ENCODE measurements around the gene CADPS2. TPM values are rescaled to one million over a fixed set of nuclear protein-coding genes. Genes with fewer than 3 reads are reported as not detected.

CADPS2 gene
- total RNA-seq, 1 donor from 2014 or later, result 4.3 TPM

- Mint-ChIP-seq H3K27me3 (peaks cover 97% of the 10 kb centered on the region), H3K36me3 (ENCODE audit: insufficient read depth) (no peaks in the 10 kb centered on the region), H3K9me3 (ENCODE audit: low read depth) (no peaks in the 10 kb centered on the region), H3K4me1 (ENCODE audit: low read depth) (peaks cover 19% of the 10 kb centered on the region), H3K4me3 (ENCODE audit: low read depth) (no peak overlapping the region), H3K27ac (no peak overlapping the region)
- no peak for DNase-seq (ENCODE audit: low spot score, unreplicated experiment)
- no peak for TF ChIP-seq CTCF (IDR thresholded peaks at IDR 0.05; ENCODE audit: unreplicated experiment)
Observed at GRCh38 chr7:122303531-122304318, 582.5 kb downstream of the CADPS2 start.

- TF ChIP-seq CTCF (IDR thresholded peaks at IDR 0.05; ENCODE audit: unreplicated experiment), result no peak
- no peak for DNase-seq (ENCODE audit: low spot score, unreplicated experiment)
- no peaks in the 10 kb centered on the region for H3K9me3 Mint-ChIP-seq (ENCODE audit: low read depth)
- no peak overlapping the region for H3K4me3 Mint-ChIP-seq (ENCODE audit: low read depth)
- peaks cover 19% of the 10 kb centered on the region for H3K4me1 Mint-ChIP-seq (ENCODE audit: low read depth)
- H3K36me3 Mint-ChIP-seq (ENCODE audit: insufficient read depth), result no peaks in the 10 kb centered on the region
- H3K27me3 Mint-ChIP-seq, result peaks cover 98% of the 10 kb centered on the region
- no peak overlapping the region for H3K27ac Mint-ChIP-seq
Observed at GRCh38 chr7:122302761-122303530, 583.3 kb downstream of the CADPS2 start.

- H3K4me1 Mint-ChIP-seq (ENCODE audit: low read depth), result peaks cover 19% of the 10 kb centered on the region
- no peak for TF ChIP-seq CTCF (IDR thresholded peaks at IDR 0.05; ENCODE audit: unreplicated experiment)
Observed at GRCh38 chr7:122301858-122302760, 584.2 kb downstream of the CADPS2 start.

GRCh38 chr7:122300956-122301833 is 585.1 kb downstream of the CADPS2 start:
- DNase-seq (ENCODE audit: low spot score, unreplicated experiment), result no peak
- Mint-ChIP-seq H3K36me3 (ENCODE audit: insufficient read depth) (no peaks in the 10 kb centered on the region), H3K27ac (peak overlapping the region; percentile 30), H3K27me3 (peaks cover 94% of the 10 kb centered on the region), H3K4me3 (ENCODE audit: low read depth) (no peak overlapping the region), H3K9me3 (ENCODE audit: low read depth) (no peaks in the 10 kb centered on the region), H3K4me1 (ENCODE audit: low read depth) (peaks cover 16% of the 10 kb centered on the region)
- no peak for TF ChIP-seq CTCF (IDR thresholded peaks at IDR 0.05; ENCODE audit: unreplicated experiment)

More at GRCh38 chr7:122301858-122302760, 584.2 kb downstream of the CADPS2 start:
- Mint-ChIP-seq H3K27me3 (peaks cover 97% of the 10 kb centered on the region), H3K9me3 (ENCODE audit: low read depth) (no peaks in the 10 kb centered on the region), H3K36me3 (ENCODE audit: insufficient read depth) (no peaks in the 10 kb centered on the region), H3K4me3 (ENCODE audit: low read depth) (no peak overlapping the region), H3K27ac (no peak overlapping the region)
- no peak for DNase-seq (ENCODE audit: low spot score, unreplicated experiment)

Data from progenitor cell of endocrine pancreas (in vitro differentiated cells).